Adrenal gland (tissue), 5 donors: Measurements from ENCODE around the gene HDAC4.

ENCODE experiments used
- CTCF ChIP-seq, 6 experiments: fragments of 450-650 bp in 4 of 6; fragments of 200-600 bp in 2 of 6; sonication (generic) in 1 of 6; IDR thresholded peaks; 1 replicate in 5 of 6; 2 replicates in 1 of 6; pipeline versions ENCODE4 v1.5.1 to v1.8.0; 2016 to 2021; ENCODE audit warnings: antibody characterized with exemption in 6 of 6, mild to moderate bottlenecking in 2 of 6, moderate library complexity in 1 of 6
- POLR2A ChIP-seq, 2 donors: fragments of 450-650 bp; IDR thresholded peaks; one replicate each; pipeline ENCODE4 v1.6.1; 2017; ENCODE audit warnings: antibody characterized with exemption in 2 of 2, mild to moderate bottlenecking in 2 of 2, moderate library complexity in 1 of 2
- donor health status: DM: no; HTN: no; CAD: no.

- no peak for TF ChIP-seq POLR2A (IDR thresholded peaks at IDR 0.05)
- TF ChIP-seq CTCF (IDR thresholded peaks at IDR 0.05): no peak
These were observed 401.5 kb downstream of the HDAC4 start for GRCh38 chr2:238999291-238999741.
